ENCODE measurements around the gene ASRGL1.

ASRGL1 gene

DNA sequence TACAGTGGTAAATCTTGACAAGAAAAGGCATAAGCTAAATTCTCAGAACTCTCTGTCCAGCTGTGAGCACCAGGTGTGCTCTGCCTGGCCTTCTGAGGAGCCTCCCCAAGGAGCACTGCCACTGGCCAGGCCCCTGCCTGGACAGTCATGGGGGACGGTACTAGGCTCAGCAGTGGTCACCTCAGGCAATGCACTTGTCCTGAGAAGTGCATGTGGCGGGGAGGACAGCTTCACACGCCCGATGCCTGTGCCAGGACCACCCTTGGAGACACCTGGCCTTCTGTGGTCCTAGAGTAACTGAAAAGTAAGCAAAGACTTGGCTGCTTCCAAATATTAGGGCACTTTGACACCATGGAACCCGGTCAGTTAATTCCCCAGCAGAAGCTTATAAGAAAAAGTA, 53.0 kb downstream of the ASRGL1 start:
- TF ChIP-seq, protein P1, sequence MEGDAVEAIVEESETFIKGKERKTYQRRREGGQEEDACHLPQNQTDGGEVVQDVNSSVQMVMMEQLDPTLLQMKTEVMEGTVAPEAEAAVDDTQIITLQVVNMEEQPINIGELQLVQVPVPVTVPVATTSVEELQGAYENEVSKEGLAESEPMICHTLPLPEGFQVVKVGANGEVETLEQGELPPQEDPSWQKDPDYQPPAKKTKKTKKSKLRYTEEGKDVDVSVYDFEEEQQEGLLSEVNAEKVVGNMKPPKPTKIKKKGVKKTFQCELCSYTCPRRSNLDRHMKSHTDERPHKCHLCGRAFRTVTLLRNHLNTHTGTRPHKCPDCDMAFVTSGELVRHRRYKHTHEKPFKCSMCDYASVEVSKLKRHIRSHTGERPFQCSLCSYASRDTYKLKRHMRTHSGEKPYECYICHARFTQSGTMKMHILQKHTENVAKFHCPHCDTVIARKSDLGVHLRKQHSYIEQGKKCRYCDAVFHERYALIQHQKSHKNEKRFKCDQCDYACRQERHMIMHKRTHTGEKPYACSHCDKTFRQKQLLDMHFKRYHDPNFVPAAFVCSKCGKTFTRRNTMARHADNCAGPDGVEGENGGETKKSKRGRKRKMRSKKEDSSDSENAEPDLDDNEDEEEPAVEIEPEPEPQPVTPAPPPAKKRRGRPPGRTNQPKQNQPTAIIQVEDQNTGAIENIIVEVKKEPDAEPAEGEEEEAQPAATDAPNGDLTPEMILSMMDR (IDR thresholded peaks at IDR 0.05; ENCODE audit: insufficient read depth, low read length, poor library complexity, severe bottlenecking) = no peak
- DNase-seq (ENCODE audit: extremely low read depth, insufficient read length) = no peak
- H3K36me3 ChIP-seq (ENCODE audit: control insufficient read depth, insufficient read depth, low read length) = no peaks in the 10 kb centered on the region
- no peaks in the 10 kb centered on the region for H3K27me3 ChIP-seq (replicated peaks; ENCODE audit: control insufficient read depth, insufficient read depth, low read length)
- H3K4me3 ChIP-seq (replicated peaks; ENCODE audit: low read depth, low read length) = no peak overlapping the region

DNA sequence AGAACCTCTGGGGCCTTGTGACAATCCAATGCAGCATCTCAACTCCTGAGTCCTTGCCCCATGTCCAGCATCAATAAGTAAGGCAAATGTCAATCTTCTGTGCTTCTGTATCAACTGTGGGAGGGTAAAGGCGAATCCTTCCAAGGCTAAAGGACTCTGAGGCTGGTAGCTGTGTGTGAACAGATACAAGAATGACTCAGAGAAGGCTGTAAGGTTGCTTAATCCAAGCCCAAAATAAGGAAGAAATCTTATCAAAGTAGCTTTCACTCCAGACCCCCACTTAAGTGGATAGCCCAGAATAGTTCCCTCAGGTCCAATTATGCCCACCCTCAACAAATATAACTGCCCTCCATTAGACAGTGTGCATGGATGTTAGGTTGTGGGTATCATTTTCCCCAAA, 53.5 kb downstream of the ASRGL1 start:
- TF ChIP-seq, protein P1 (IDR thresholded peaks at IDR 0.05; ENCODE audit: insufficient read depth, low read length, poor library complexity, severe bottlenecking) = no peak

DNA sequence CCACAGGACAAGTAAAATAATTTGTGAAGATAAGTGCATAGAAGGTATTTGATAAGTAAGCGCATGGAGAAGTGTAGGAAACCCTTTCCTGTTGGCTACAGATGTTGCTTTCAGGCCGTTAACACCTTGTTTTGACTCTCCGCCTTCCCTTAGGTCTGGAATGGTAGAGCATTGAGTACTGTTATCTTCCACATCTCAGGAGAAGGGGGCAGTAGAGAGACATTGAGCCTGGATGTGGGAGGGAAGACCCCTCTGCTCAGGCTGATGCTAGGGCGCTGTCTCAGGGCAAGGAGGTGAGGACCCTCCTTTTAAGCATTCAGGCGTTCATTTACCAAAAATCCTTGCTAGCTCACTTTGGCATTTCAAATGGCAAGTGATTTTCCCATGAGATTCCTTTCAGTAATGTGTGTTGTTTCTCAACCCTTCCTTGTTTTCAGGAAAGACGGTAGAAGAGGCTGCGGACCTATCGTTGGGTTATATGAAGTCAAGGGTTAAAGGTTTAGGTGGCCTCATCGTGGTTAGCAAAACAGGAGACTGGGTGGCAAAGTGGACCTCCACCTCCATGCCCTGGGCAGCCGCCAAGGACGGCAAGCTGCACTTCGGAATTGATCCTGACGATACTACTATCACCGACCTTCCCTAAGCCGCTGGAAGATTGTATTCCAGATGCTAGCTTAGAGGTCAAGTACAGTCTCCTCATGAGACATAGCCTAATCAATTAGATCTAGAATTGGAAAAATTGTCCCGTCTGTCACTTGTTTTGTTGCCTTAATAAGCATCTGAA, 54.6 kb downstream of the ASRGL1 start:
- Histone ChIP-seq H3K27me3 (replicated peaks; ENCODE audit: control insufficient read depth, insufficient read depth, low read length) (no peaks in the 10 kb centered on the region), H3K4me3 (replicated peaks; ENCODE audit: low read depth, low read length) (no peak overlapping the region), H3K36me3 (ENCODE audit: control insufficient read depth, insufficient read depth, low read length) (no peaks in the 10 kb centered on the region)
- no peak for DNase-seq (ENCODE audit: extremely low read depth, insufficient read length)
- TF ChIP-seq, protein P1 (IDR thresholded peaks at IDR 0.05; ENCODE audit: insufficient read depth, low read length, poor library complexity, severe bottlenecking) = no peak

More for the DNA sequence above, 53.5 kb downstream of the ASRGL1 start:
- Histone ChIP-seq H3K4me3 (replicated peaks; ENCODE audit: low read depth, low read length) (no peak overlapping the region), H3K27me3 (replicated peaks; ENCODE audit: control insufficient read depth, insufficient read depth, low read length) (no peaks in the 10 kb centered on the region), H3K36me3 (ENCODE audit: control insufficient read depth, insufficient read depth, low read length) (no peaks in the 10 kb centered on the region)
- no peak for DNase-seq (ENCODE audit: extremely low read depth, insufficient read length)

DNA sequence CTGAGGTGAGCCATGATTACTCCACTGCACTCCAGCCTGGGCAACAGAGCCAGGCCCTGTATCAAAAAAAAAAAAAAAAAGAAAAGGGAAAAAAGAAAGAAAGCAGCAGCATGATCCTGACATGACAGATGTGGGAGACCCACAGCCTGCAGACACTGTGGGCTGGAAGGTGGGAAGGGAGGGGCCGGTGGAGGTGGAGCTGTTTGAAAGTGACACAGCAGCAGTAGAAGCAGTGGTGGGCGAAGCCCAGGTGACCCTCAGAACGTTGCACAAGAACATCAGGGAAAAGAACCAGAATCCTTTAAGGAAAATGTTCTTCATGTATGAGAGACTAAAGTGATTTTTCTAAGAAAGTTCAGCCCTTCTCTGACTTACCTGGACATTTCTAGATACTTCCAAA, 55.3 kb downstream of the ASRGL1 start:
- H3K27me3 ChIP-seq (replicated peaks; ENCODE audit: control insufficient read depth, insufficient read depth, low read length) = no peaks in the 10 kb centered on the region
- TF ChIP-seq, protein P1 (IDR thresholded peaks at IDR 0.05; ENCODE audit: insufficient read depth, low read length, poor library complexity, severe bottlenecking) = no peak
- no peaks in the 10 kb centered on the region for H3K36me3 ChIP-seq (ENCODE audit: control insufficient read depth, insufficient read depth, low read length)
- DNase-seq (ENCODE audit: extremely low read depth, insufficient read length) = no peak
- H3K4me3 ChIP-seq (replicated peaks; ENCODE audit: low read depth, low read length) = no peak overlapping the region

DNA sequence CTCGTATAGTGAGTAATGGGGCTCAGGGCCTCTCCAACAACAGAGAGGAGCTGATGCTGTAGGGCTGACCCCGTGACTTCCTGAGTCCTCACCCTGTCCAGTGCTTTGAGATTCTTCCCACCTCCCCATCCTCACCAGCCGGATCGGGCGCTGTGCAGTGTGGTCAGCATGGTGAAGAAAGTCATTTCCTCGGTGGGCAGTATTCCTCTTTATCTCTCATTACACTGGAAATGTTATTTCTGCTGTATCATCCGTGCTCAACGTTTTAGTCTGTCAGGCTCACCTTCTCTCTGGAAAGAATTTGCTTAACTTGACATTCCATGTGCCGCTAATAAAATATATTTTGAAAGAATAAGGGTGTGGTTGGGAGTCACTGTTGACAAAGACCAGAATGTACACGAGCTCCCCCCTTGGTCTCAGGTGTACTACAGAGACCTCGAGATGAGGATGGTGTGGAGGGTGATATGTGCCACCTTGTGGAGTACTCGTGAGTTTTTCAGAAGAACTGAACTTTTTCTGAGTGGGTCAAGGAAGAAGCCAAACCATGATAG, 55.9 kb downstream of the ASRGL1 start:
- no peaks in the 10 kb centered on the region for H3K27me3 ChIP-seq (replicated peaks; ENCODE audit: control insufficient read depth, insufficient read depth, low read length)
- DNase-seq (ENCODE audit: extremely low read depth, insufficient read length) = no peak
- H3K4me3 ChIP-seq (replicated peaks; ENCODE audit: low read depth, low read length) = no peak overlapping the region
- no peaks in the 10 kb centered on the region for H3K36me3 ChIP-seq (ENCODE audit: control insufficient read depth, insufficient read depth, low read length)
- TF ChIP-seq, protein P1 (IDR thresholded peaks at IDR 0.05; ENCODE audit: insufficient read depth, low read length, poor library complexity, severe bottlenecking) = peak; percentile 63
